HG03095 (cell line): ENCODE data around the gene SEMA3D.

Experiments used
- ATAC-seq: cut with Tn5 transposase; IDR thresholded peaks from one replicate; pipeline ENCODE4 v1.9.1; 2021; ENCODE audit warnings: moderate library complexity; ENCODE audit not compliant: unreplicated experiment

SEMA3D gene

GRCh38 chr7:85081392-85081791 is 105.5 kb downstream of the SEMA3D start:
- ATAC-seq: no peak

- ATAC-seq: no peak
These were observed 107.4 kb downstream of the SEMA3D start for GRCh38 chr7:85079434-85079833.

- ATAC-seq: no peak
These were observed 108.7 kb downstream of the SEMA3D start for GRCh38 chr7:85078181-85078580.

GRCh38 chr7:85075864-85076263 is 111.0 kb downstream of the SEMA3D start:
- ATAC-seq: no peak

- no peak for ATAC-seq
These were observed 111.9 kb downstream of the SEMA3D start for GRCh38 chr7:85074992-85075391.

GRCh38 chr7:85074016-85074415 is 112.8 kb downstream of the SEMA3D start:
- ATAC-seq: no peak

- ATAC-seq: no peak
These were observed 115.8 kb downstream of the SEMA3D start for GRCh38 chr7:85070967-85071628.

- ATAC-seq: no peak
These were observed 118.1 kb downstream of the SEMA3D start for GRCh38 chr7:85068799-85069198.

GRCh38 chr7:85067371-85067770 is 119.5 kb downstream of the SEMA3D start:
- ATAC-seq: no peak

GRCh38 chr7:85065888-85066485 is 120.9 kb downstream of the SEMA3D start:
- no peak for ATAC-seq

GRCh38 chr7:85065306-85065705 is 121.5 kb downstream of the SEMA3D start:
- ATAC-seq: no peak

- ATAC-seq: no peak
These were observed 124.2 kb downstream of the SEMA3D start for GRCh38 chr7:85062651-85063050.

GRCh38 chr7:85061456-85061855 is 125.4 kb downstream of the SEMA3D start:
- no peak for ATAC-seq

- no peak for ATAC-seq
These were observed 126.2 kb downstream of the SEMA3D start for GRCh38 chr7:85060696-85061095.

- no peak for ATAC-seq
These were observed 130.9 kb downstream of the SEMA3D start for GRCh38 chr7:85055906-85056305.

GRCh38 chr7:85055196-85055595 is 131.7 kb downstream of the SEMA3D start:
- ATAC-seq: no peak

- no peak for ATAC-seq
These were observed 132.6 kb downstream of the SEMA3D start for GRCh38 chr7:85054306-85054705.

GRCh38 chr7:85052894-85053293 is 134.0 kb downstream of the SEMA3D start:
- ATAC-seq: no peak

- no peak for ATAC-seq
These were observed 134.7 kb downstream of the SEMA3D start for GRCh38 chr7:85052056-85052737.

GRCh38 chr7:85046534-85046933 is 140.3 kb downstream of the SEMA3D start:
- ATAC-seq: no peak

GRCh38 chr7:85041605-85042216 is 145.1 kb downstream of the SEMA3D start:
- peak; percentile 51 for ATAC-seq
